AG09309 (cell line): Measurements from ENCODE around the gene C16orf90.

Source experiments
- DNase-seq: peaks from one replicate; pipeline ENCODE4 v3.0.0-alpha.2; 2010; ENCODE audit warnings: low read depth
- H3K4me3 ChIP-seq: 2 replicates; pipeline ENCODE4 v1.5.1; 2011; ENCODE audit warnings: mild to moderate bottlenecking, low read depth, low read length, moderate library complexity; ENCODE audit not compliant: control insufficient read depth
- TF ChIP-seq, protein P1 (sequence below): IDR thresholded peaks from 2 replicates; pipeline ENCODE4 v1.5.1; 2011; ENCODE audit warnings: mild to moderate bottlenecking, low read depth, low read length, inconsistent platforms; ENCODE audit not compliant: insufficient read depth, control insufficient read depth; ENCODE audit errors: missing control alignments

C16orf90 gene

DNA sequence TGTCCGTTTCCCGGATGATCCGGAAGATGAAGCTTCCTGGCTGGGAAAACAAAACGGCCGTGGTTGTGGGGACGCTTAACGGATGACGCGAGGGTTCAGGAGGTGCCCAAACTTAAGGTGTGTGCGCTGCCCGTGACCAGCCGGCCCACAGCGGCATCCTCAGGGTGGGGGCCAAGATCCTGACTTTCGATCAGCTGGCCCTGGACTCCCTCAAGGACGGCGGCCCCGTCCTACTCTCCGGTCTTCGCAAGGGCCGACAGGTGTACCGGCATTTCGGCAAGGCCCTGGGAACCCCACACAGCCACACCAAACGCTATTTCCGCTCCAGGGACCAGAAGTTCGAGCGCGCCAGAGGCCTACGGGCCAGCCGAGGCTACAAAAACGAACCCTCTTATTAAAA lies 1.1 kb upstream of the C16orf90 start:
- no peak for DNase-seq
- no peak overlapping the region for H3K4me3 ChIP-seq
- TF ChIP-seq, protein P1, sequence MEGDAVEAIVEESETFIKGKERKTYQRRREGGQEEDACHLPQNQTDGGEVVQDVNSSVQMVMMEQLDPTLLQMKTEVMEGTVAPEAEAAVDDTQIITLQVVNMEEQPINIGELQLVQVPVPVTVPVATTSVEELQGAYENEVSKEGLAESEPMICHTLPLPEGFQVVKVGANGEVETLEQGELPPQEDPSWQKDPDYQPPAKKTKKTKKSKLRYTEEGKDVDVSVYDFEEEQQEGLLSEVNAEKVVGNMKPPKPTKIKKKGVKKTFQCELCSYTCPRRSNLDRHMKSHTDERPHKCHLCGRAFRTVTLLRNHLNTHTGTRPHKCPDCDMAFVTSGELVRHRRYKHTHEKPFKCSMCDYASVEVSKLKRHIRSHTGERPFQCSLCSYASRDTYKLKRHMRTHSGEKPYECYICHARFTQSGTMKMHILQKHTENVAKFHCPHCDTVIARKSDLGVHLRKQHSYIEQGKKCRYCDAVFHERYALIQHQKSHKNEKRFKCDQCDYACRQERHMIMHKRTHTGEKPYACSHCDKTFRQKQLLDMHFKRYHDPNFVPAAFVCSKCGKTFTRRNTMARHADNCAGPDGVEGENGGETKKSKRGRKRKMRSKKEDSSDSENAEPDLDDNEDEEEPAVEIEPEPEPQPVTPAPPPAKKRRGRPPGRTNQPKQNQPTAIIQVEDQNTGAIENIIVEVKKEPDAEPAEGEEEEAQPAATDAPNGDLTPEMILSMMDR, result no peak

DNA sequence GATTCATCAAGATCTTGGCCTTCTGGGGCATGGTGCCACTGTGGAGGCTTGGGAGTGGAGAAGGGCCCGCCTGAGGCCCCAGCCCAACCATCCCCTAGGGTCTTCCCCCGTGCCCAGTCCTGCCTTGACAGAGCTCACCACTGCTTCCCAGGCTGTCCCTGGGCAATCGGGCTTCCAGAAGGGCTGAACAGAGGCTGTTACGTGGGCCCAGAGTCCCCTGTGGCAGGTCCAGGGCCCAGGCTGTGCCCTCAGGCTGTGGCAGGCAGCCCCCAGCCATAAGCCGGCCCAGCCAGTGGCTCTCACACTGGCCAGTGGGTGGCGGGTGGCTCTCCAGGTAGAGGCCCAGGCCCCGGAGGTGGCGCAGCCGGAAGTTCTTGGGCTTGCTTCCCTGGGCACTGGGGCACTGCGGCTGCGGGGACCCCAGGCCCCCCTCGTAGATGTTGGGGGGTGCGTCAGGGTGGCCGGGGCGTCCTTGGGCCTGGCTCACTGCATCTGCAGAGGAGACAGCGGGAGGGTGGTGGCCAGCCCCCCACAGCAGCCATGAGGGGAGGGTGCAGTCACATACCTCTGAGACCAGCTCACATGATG lies 809 bp downstream of the C16orf90 start:
- H3K4me3 ChIP-seq, result no peak overlapping the region
- DNase-seq, result no peak
- TF ChIP-seq, protein P1, result no peak

DNA sequence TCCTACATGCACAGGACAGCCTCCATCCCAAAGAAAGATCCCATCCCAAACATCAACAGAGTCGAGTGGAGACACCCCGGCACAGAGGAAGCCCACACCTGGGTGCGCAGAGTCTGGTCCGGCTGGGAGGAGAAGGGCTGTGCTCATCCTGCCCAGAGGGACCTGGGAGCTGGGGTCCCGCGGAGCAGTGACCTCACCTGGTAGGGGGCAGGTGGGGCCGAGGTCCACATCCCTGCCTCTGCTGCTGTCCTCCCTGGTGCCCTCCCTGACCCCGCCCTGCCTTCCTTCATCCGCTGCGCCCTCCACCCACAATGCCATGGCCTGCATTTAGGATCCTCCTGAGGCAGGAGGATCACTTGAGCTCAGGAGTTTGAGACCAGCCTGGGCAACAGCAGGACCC lies 2.9 kb downstream of the C16orf90 start:
- TF ChIP-seq, protein P1, result no peak
- no peak overlapping the region for H3K4me3 ChIP-seq
- DNase-seq, result no peak

DNA sequence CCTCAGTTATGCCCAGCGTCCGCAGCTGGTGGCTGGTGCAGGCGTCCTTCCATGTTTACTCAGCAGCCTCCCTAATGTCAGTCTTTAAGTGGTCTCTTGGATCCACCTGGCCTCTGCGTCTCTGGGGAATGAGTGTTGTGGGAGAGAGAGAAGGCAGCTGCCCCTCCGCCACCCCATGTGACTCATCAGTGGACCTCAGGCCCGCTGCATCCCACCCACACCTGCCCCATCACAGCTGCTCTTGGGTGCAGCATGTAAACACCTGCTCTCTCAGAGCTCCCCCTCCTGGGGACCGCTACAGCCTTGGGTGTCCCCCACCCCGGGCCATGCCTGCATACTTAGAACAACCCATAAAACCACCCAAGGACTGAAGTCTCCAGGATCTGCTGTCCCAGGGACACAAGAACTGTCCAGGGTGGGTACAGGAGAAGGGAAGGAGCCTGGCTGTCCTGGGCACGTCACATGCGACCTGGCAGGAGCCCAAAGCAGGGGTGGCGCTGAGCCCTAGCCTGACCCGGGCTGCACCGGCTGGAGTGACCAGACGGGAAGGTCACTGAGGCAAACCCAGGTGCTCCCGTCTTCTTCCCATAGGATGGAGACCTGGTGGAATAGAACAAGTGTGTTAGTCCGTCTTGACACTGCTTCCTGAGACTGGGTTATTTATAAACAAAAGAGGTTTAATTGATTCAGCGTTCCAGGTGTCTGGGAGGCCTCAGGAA lies 4.2 kb downstream of the C16orf90 start:
- H3K4me3 ChIP-seq, result no peak overlapping the region
- TF ChIP-seq, protein P1, result no peak
- no peak for DNase-seq

DNA sequence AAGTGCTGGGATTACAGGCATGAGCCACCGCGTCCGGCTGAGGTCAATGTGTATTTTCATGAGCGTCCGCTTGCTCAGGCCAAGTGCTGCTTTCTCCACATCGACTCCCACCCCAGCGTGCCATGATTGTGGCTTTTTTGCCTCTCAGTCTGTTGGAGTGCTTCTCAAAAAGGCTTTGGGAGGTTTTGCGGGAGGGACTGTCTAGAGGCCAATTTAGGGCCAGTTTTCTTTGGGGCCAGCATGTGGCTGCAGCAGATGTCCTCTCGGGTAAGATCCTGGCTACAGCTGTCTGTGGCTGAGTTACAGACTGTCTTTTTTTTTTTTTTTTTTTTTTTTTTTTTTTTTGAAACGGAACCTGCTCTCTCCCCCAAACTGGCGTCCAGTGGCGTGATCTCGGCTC lies 6.5 kb downstream of the C16orf90 start:
- H3K4me3 ChIP-seq, result no peak overlapping the region
- DNase-seq, result no peak

DNA sequence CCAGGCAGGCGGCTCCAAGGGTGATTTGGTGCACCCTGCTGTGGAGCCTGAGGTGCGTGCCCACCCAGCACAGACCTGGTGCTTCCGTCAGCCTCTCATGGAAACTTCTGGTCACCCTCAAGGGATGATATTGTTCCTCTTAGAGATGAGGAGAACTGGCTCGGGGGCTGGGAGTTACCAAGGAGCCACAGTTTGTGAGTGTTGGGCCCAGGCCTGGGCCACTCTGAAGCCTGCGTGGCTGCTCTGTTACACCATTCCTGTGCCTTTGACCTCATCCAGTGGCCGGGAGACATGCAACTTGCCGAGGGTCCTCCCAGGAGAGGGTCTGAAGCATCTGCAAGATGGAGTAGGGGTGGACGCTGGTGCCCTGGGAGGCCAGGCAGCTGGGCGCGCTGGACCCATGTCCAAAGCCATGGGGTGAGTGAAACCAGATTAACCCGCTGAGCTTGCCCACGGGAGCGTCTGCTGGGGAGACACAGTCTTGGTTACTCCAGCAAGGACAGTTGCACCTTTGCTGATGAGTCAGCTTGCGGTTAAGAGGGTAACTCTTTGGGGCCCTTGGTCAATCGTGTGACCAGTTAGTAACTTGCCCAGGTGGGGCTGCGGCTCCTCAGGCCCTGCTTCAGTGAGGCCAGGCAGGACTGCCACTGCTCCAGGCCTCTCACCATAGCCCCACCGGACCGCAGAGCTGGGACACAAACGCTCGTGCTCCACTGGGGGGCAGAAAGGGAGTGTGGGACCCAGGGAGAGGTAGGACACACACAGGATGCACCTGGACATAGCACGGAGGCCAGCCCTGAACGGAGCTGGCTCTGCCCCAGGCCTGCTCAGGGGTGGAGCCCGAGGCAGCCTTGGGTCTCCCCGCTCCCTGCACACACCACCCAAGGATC lies 7.5 kb downstream of the C16orf90 start:
- TF ChIP-seq, protein P1, result no peak
- no peak overlapping the region for H3K4me3 ChIP-seq
- DNase-seq, result no peak

More for the DNA sequence above, 6.5 kb downstream of the C16orf90 start:
- TF ChIP-seq, protein P1, result no peak
